NCI-H1694 (cell line): ENCODE measurements around the gene LSM14B.
"Not testable (repeated sequence)": the region's sequence is repeated elsewhere in the genome, so short reads cannot be mapped to it uniquely, and the experiment has no call there.

Experiments
- DNase-seq: peaks from one replicate; lab custom pipeline; 2025; lab: John Stamatoyannopoulos, UW

Gene LSM14B

GRCh38 chr20:62121776-62122653 is at the start of gene LSM14B:
LSM14B (plus strand) TSS chr20:62122475; CDS start chr20:62122667, 192 bp downstream.
- peak; percentile 73 for DNase-seq

GRCh38 chr20:62073323-62073722 is 49.0 kb upstream of the LSM14B start:
- DNase-seq = no peak

- no peak for DNase-seq
Measured at GRCh38 chr20:62079166-62079565, 43.1 kb upstream of the LSM14B start.

GRCh38 chr20:62080249-62080990 is 41.9 kb upstream of the LSM14B start:
- DNase-seq = no peak

GRCh38 chr20:62083312-62083711 is 39.0 kb upstream of the LSM14B start:
- no peak for DNase-seq

- not testable (repeated sequence) for DNase-seq
Measured at GRCh38 chr20:62084224-62084623, 38.1 kb upstream of the LSM14B start.

- DNase-seq = no peak
Measured at GRCh38 chr20:62085206-62085605, 37.1 kb upstream of the LSM14B start.

GRCh38 chr20:62087227-62087626 is 35.0 kb upstream of the LSM14B start:
- DNase-seq = no peak

GRCh38 chr20:62087632-62088031 is 34.6 kb upstream of the LSM14B start:
- no peak for DNase-seq

- DNase-seq = no peak
Measured at GRCh38 chr20:62088258-62089127, 33.8 kb upstream of the LSM14B start.

GRCh38 chr20:62089393-62089792 is 32.9 kb upstream of the LSM14B start:
- no peak for DNase-seq

- DNase-seq = no peak
Measured at GRCh38 chr20:62096421-62097380, 25.6 kb upstream of the LSM14B start.

GRCh38 chr20:62097881-62098407 is 24.3 kb upstream of the LSM14B start:
- DNase-seq = no peak

- DNase-seq = no peak
Measured at GRCh38 chr20:62101078-62101477, 21.2 kb upstream of the LSM14B start.

- DNase-seq = no peak
Measured at GRCh38 chr20:62103508-62104233, 18.6 kb upstream of the LSM14B start.

GRCh38 chr20:62104234-62104789 is 18.0 kb upstream of the LSM14B start:
- no peak for DNase-seq

GRCh38 chr20:62104791-62105345 is 17.4 kb upstream of the LSM14B start:
- no peak for DNase-seq

- DNase-seq = no peak
Measured at GRCh38 chr20:62105592-62105991, 16.7 kb upstream of the LSM14B start.

GRCh38 chr20:62111148-62111547 is 11.1 kb upstream of the LSM14B start:
- no peak for DNase-seq
